SK-N-SH (cell line): Measurements from ENCODE around the gene ELOVL2.

Experiments used
- POLR2AphosphoS5 ChIP-seq: IDR thresholded peaks from 2 replicates; pipeline ENCODE4 v1.6.1; 2012; ENCODE audit warnings: low read depth, low read length
- RAD21 ChIP-seq: IDR thresholded peaks from 2 replicates; pipeline ENCODE4 v1.6.1; 2012; ENCODE audit warnings: mild to moderate bottlenecking, low read length
- SMC3 ChIP-seq: IDR thresholded peaks from 2 replicates; pipeline ENCODE4 v1.6.1; 2012; ENCODE audit warnings: low read depth, low read length, improper control_type of control experiment
- YY1 ChIP-seq: IDR thresholded peaks from 2 replicates; pipeline ENCODE4 v1.4.0; 2012; ENCODE audit warnings: low read depth, mild to moderate bottlenecking
- TF ChIP-seq, protein P1 (sequence below): fragments of 200-600 bp; sonication (generic); IDR thresholded peaks from 2 replicates; pipeline ENCODE4 v1.6.1; 2017; ENCODE audit warnings: antibody characterized with exemption, mild to moderate bottlenecking, moderate library complexity

DNA sequence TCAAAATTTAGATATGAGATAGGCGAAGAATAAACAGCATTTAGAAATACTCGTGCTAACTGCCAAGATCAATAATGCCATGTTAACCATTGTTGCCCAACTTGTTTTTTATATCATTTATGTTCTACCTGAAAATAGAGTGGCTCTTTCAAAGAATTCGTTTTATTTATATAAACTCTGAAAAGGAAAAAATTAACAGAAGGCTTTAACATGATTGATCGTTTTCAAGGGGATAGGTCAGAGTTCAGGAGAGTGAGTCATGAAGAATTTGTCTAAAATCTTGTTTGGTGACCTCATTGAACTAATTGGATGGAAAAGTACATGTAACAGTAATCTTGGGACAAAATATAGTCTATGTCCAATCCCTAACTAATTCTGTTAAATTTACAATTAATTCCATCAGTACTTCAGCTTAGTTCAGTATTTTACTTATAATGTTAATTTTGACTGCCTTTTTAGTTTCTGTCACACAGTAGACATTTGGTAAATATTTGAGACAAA, 11.1 kb upstream of the ELOVL2 start:
- TF ChIP-seq, protein P1, sequence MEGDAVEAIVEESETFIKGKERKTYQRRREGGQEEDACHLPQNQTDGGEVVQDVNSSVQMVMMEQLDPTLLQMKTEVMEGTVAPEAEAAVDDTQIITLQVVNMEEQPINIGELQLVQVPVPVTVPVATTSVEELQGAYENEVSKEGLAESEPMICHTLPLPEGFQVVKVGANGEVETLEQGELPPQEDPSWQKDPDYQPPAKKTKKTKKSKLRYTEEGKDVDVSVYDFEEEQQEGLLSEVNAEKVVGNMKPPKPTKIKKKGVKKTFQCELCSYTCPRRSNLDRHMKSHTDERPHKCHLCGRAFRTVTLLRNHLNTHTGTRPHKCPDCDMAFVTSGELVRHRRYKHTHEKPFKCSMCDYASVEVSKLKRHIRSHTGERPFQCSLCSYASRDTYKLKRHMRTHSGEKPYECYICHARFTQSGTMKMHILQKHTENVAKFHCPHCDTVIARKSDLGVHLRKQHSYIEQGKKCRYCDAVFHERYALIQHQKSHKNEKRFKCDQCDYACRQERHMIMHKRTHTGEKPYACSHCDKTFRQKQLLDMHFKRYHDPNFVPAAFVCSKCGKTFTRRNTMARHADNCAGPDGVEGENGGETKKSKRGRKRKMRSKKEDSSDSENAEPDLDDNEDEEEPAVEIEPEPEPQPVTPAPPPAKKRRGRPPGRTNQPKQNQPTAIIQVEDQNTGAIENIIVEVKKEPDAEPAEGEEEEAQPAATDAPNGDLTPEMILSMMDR, result no peak
- TF ChIP-seq RAD21 (no peak), POLR2AphosphoS5 (no peak), YY1 (no peak), SMC3 (no peak)
